HT1080 (cell line): ENCODE data around the gene STT3B. TPM values are rescaled to one million over a fixed set of nuclear protein-coding genes. Genes with fewer than 3 reads are reported as not detected.

Experiments used
- DNase-seq: peaks from one replicate; pipeline ENCODE4 v3.0.0-alpha.2; 2015; ENCODE audit warnings: low read depth
- total RNA-seq: library from RNA; depleted of rRNA; stranded (reverse); fragments of >200 nt; shearing (Covaris generic); gene quantifications from 2 replicates; pipeline ENCODE4 v1.2.3, GENCODE V29; 2014

STT3B gene
- total RNA-seq, 1 experiment from 2014 or later = 153 TPM

DNA sequence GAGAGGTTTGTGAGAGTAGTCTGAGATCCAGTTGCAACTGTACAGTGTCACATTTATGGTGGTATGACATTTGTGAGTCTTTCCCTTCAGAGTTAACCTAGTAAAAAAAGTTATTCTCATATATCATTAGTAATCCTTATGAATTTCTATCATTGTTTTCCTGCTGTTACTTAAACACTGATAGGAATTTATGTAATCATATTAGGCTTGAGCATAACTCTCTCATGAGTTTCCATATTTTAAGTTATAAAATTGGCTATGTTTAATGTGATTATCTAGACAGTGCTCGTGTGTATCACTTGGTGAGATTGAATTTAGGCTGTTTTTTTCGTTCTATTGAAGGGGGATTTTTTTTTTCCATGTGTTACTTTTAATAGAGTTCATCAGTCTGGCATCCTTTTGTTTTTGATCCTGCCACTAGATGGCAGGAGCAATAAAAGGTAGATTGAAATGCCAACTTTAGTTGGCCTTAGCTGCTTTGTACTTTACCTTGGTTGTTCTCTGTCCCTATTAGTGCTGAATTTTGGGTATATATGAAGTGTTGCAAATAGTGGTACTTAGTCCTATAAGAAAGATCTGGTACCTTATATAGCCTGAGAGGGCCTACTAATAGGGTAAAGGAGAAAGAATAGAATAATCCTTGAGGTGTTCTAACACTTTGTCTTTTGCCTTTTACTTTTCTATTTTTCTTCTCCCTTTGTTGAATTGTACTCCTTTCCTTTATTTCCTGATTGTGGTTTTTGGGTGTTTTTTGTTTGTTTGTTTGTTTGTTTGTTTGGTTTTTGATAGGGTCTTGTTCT lies 17.9 kb downstream of the STT3B start:
- peak; percentile 24 for DNase-seq

DNA sequence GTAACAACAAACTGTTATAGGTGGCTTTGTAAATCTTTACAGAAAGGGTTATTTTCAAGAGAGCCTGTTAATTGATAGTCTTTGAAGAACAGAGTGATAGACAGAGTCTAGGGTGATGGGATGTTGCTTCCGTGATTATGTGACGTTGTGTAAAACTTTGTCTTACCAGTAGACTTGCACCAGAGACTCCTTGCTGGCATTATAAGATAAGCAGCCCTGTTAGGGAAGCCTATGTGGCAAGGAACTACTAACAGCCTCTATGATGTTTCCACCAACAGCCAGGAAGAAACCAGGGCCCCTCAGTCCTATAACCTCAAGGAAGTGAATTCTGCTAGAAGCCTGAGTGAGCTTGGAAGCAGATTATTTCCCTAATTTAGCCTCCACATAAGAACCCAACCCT lies 18.9 kb downstream of the STT3B start:
- no peak for DNase-seq

GRCh38 chr3:31552103-31552502 lies 19.4 kb downstream of the STT3B start:
- no peak for DNase-seq

DNA sequence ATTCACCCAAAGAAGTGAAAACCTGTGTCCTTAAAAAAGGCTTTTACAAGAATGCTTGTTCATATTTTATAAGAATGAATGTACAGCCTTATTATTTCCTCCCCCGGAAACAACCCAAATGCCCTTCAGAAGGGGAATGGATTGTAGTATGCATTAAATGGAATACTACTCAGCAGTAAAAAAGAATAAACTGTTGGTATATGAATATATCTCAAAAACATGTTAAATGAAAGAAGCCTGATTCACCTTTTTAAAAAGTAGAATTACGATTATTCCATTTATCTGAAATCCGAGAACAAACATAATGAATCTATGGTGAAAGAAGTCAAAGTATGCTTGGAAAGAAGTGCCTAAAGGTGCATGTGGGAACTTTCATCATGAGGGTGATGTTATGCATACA lies 20.5 kb downstream of the STT3B start:
- DNase-seq = no peak

DNA sequence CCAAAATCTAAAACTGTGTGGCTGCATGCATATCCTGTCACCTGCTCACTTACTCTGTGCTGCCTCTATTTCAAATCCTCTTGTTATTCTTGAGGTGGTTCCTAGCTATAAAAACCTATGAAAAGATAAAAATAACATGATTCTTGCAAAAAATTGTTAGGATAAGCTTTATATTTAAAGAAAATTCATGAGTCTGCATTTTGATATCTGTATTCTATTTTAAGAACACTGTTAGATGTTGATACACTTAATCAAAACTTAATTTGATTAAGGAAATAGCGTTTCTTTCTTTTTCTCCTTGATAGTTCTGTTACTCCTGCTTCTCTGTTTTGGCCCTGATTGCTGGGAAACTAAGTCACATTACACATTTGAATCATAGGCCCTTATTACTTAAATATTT lies 22.5 kb downstream of the STT3B start:
- DNase-seq = no peak

- DNase-seq = no peak
Observed at GRCh38 chr3:31559872-31560534, 27.3 kb downstream of the STT3B start.

- no peak for DNase-seq
Observed at GRCh38 chr3:31561891-31562290, 29.2 kb downstream of the STT3B start.

GRCh38 chr3:31562525-31562924 lies 29.8 kb downstream of the STT3B start:
- no peak for DNase-seq

- no peak for DNase-seq
Observed at GRCh38 chr3:31565288-31565687, 32.6 kb downstream of the STT3B start.

DNA sequence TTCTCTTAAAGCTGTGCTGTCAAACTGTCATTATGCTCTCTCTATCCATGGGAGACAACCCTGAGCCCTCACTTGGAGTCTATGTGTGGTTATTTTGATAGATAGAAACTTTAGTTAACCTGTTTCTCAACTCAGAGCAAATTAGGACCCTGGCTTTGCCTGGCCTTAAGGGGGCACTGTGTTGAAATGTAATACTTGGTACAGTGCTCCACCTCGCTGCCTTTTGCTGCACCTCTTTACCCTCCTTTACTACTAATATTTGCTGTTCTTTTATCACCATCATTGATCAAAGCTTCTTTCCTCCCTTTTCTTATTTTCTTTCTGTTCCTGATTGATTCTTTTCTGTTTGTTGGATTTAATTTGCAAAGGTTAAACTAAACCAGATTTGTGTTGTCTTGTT lies 34.3 kb downstream of the STT3B start:
- no peak for DNase-seq

DNA sequence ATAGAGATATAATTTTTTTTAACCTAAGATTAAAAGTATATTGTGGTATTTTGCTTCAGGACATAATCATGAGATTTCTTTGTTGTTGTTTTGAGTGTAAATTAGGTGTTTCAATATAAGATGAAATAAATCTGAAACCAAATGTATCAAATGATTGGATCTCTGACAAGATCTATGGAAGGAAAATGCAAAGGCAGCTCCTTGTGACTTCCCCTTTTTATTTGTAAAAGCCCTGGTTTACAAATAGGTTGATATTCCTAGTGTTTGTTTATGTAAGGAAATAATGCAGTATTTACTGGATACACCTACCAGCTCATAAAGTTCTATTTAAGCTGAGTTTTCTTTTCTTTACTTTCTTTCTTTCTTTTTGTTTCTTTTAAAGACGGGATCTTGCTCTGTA lies 35.9 kb downstream of the STT3B start:
- DNase-seq = no peak

- DNase-seq = no peak
Observed at GRCh38 chr3:31571325-31571724, 38.6 kb downstream of the STT3B start.

DNA sequence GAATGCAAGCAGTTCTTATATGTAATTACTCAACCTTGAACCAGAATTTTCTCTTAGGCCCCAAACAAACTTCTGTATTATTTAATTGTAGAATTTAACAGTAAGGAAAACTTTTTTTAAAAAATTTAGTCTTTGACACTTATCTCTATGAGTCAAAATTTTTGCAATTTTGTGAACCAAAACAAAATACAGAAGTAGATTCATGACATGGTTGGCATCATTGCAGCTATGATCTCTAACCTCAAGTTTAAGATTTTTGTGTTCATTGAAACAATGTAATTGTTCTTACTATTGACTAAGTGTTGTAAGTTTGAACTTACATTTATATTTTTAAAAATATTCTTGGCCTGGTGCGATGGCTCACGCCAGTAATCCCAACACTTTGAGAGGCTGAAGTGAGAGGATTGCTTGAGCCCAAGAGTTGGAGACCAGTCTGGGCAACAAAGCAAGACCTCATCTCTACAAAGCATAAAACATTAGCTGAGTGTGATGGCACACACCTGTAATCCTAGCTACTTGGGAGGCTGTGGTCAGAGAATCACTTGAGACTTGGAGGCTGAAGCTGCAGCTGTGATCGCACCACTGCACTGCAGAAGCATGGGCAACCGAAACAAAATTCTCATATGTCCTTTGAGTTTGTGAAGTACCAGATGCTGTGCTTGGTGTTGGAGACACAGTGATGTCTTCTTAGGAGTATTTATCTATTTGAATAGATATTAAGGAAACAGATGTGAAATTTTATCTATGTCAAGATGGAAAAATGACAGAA lies 39.7 kb downstream of the STT3B start:
- DNase-seq = no peak

DNA sequence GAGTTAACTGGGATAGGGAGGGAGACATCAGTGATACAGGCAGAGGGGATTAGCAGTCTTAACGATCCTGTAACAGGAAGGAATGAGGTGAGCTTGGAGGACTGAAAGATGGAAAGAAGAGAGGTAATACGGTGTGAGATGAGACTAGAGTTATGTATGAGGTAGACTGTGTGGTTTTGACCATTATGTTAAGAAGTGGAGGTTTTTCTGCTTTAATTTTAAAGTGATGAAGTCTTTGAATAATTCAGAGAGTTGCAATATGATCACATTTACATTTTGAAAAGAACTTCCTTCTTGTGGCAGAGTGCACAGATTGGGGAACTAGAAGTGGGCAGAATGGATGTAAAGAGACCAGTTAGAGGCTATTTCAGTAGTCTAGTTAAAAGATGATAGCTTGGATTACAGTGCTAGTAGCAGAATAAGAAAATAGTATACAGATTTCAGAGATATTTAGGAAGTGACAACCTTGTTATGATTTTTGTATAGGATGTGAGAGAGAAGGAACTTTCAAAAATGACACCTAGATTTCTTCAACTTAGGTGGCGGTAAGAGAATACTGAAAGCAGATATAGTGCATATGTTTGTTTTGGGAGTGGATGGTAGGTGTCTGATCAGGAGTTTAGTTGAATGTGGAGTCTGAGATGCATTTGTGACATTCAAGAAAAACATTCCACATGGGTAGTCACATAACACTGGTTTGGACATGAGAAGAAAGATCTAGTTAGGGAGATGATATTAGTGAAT lies 40.5 kb downstream of the STT3B start:
- DNase-seq = no peak

GRCh38 chr3:31575448-31575847 lies 42.7 kb downstream of the STT3B start:
- DNase-seq = no peak

DNA sequence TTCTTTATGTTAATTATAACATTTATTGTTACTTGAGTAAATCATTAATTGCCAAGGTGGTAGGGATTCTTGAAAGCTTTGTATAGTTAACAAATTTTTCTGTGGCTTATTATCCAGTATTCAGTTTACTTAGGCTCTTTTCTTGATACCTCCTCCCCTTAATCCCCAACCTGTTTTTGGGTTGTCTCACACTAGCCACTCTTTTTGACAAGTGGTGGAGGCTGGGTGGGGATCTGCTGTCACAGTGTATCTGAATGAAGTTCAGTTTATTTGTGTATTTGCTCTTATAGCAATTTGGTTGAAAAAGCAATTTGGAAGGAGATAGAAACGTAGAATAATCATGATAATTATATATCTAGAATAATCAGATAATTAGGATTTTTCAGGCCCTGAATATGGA lies 43.8 kb downstream of the STT3B start:
- DNase-seq = no peak

DNA sequence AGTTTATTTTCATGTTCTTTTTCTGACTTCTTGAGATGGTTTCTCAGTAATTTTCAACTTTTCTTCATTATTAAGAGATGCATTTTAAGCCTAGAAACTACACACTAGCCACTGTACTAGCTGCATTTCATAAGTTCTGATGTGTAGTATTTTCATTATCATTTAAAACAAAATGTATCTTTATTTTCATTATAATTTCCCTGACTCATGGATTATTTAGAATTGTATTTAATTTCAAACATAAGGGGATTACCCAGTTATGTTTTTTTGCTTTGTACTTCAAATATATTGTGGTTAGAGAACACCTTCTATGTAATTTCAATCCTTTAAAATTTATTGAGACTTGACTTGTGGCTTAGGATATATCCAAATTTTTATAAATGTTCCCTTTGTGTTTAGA lies 44.5 kb downstream of the STT3B start:
- no peak for DNase-seq

DNA sequence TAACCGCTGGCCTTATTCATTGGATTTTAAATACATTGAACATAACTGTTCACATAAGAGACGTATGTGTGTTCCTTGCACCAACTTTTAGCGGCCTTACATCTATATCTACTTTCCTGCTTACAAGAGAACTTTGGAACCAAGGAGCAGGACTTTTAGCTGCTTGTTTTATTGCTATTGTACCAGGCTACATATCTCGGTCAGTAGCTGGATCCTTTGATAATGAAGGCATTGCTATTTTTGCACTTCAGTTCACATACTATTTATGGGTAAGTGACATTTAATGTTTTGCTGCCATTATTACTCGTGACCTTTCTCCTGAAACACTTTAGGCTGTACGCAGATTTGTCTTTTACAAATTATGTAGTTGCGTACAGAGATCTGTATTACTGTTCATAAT lies 47.1 kb downstream of the STT3B start:
- no peak for DNase-seq

GRCh38 chr3:31580645-31581044 lies 47.9 kb downstream of the STT3B start:
- no peak for DNase-seq

- DNase-seq = no peak
Observed at GRCh38 chr3:31581660-31582059, 48.9 kb downstream of the STT3B start.

GRCh38 chr3:31589228-31589627 lies 56.5 kb downstream of the STT3B start:
- DNase-seq = no peak

DNA sequence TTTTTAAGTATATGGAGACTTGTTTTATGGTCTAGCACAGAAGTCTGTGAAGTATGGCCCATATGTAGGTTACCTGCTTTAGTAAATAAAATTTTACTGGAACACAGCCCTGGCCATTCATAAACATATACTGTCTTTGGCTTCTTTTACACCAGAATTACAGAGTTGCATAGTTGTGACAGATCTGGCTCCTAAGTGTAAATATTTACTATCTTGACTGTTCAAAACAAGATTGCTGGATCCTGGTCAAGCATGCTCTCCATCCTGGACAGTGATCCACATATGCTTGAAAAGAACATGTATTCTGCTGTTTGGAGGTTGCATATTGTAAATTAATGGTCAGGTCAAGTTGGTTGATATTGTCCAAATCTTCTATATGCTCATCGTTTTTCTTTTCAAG lies 57.9 kb downstream of the STT3B start:
- no peak for DNase-seq
